Tongue (tissue), 2 donors: ENCODE measurements around the gene SLC6A6. TPM values are rescaled to one million over a fixed set of nuclear protein-coding genes. Genes with fewer than 3 reads are reported as not detected.
"Not testable (repeated sequence)": the region's sequence is repeated elsewhere in the genome, so short reads cannot be mapped to it uniquely, and the experiment has no call there.

Experiments
- DNase-seq: peaks from one replicate; pipeline ENCODE4 v3.0.0-alpha.2; 2015
- total RNA-seq: library from RNA; depleted of rRNA; stranded (reverse); fragments of >200 nt; gene quantifications from one replicate; pipeline ENCODE4 v1.2.3, GENCODE V29; 2014

SLC6A6 gene
- total RNA-seq, 1 donor from 2014 or later, result 19.8 TPM

DNA sequence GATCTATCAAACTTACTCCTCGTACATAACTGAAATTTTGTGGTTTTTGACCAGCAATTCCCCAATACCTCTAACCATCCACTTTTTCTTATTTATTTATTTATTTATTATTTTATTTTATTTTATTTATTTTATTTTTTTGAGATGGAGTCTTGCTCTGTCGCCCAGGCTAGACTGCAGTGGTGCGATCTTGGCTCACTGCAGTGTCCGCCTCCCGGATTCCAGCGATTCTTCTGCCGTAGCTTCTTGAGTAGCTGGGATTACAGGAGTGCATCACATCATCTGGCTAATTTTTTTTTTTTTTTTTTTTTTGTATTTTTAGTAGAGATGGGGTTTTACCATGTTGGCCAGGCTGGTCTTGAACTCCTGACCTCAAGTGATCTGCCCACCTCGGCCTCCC, 35.3 kb downstream of the SLC6A6 start:
- not testable (repeated sequence) for DNase-seq

DNA sequence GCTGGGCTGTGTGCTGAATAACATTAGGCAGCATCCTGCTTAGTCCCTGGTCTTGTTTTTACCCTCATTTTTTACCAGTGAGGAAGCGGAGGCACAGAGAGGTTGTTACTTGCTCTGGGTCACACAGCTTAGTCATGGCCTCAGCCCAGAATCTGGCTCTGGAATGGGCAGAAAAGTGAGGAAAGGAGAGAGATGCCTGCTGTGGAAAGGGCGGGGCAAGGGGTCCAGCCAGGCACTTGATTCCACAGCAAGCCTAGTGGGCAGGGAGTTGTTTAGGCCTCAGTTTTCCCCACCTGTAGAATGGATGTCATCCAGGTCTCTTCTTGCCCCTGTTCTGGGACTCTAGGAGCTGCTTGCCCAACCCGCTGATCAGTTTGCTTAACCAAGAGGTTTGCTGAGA, 35.9 kb downstream of the SLC6A6 start:
- DNase-seq, result no peak

DNA sequence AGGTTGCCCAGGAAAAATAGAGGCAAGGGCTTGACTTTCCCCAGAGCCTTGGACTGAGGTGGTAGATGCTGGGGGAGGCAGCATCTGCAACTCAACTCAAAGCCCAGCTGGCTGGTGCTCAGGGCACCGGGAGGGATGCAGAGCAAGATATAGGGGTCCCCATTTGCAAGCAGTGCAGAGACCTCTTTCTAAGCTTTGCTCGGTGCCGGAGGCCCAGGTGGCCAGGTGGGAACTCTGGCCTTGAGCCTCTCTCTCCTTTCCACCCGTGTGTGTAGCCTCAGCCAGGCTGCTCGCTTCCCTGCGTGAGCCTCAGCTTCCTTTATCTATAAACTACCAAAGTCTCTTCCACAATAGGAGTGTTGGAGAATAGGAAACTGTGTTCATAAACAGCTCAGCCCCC, 36.5 kb downstream of the SLC6A6 start:
- DNase-seq, result no peak

DNA sequence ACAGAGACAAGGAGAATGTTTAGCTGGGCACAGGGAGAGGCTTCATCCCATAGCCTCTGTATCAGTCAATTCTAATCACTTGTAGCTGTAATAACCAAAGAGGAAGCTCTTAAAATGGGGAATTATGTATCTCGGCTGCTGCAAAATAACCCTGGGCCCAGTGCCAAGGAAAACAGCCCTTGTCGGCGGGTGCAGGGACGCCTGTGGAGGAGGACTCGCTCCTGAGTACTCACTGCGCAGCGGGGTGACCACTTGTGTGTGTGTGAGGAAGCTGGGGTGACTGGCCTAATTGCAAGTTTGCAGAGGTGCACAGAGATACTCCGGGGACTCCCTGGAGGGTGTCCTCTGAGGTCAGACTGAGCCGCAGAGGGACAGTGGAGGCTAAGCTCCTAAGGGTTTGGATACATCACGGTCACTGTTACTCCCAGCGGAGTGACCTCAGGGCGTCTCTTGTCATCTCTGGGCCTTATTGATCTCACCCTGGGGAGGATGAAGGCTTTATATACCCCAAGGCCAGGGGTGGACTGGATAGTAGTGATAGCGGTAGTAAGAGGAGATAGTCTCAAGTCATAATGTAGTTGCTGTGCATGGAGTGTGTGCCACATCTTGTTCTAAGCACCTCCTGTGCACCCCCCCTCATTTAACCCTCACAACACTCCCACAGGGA, 37.2 kb downstream of the SLC6A6 start:
- DNase-seq, result peak; percentile 77

DNA sequence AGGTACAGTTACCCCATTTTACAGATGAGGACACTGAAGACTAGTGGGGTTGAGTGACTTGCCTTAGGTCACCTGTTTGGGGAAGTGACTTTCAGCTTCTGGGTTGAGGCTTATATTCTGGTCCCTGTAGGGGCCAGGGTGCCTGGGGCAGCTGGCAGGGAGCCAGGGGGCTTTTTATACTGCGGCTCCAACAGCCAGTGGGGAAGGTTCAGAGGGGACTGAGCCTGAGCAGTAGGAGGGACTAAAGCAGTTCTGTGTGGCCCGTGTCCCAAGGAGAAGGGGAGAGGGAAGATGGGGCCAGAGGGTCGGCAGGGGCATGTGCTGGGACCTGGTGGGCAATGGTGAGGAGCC, 37.7 kb downstream of the SLC6A6 start:
- DNase-seq, result no peak

DNA sequence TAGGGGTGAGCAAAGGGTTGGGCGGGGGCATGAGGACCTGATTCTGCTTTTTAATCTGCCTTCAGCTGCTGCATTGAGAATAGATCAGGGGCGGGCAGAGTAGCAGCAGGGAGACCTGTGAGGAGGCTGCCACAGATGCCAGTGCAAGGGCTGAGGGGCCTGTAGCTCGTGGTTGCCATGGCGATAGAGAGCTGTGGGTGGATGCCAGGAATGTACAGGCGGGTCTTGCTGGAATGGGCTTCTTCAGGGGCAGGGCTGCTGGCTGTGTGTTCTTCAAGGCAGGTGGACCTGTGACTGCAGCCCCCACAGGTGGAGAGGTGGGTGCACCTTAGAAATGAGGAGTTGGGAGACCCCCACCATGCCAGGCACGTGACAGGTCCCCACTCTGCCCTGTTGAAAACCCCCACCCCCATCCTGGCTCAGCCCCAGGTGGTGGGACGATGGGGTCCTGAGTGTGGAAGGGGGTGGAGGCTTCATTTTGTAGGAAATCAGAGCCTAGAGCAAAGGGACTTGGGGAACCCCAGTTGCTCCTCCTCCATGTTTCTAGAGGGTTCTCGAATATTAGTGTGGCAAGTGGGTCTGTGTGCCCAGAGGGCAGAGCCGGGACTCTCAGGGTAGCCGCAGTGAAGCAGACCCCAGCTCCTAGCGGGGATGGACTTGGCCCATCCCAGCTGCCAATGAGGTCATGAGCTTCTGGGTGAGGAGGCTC, 38.3 kb downstream of the SLC6A6 start:
- peak; percentile 85 for DNase-seq

DNA sequence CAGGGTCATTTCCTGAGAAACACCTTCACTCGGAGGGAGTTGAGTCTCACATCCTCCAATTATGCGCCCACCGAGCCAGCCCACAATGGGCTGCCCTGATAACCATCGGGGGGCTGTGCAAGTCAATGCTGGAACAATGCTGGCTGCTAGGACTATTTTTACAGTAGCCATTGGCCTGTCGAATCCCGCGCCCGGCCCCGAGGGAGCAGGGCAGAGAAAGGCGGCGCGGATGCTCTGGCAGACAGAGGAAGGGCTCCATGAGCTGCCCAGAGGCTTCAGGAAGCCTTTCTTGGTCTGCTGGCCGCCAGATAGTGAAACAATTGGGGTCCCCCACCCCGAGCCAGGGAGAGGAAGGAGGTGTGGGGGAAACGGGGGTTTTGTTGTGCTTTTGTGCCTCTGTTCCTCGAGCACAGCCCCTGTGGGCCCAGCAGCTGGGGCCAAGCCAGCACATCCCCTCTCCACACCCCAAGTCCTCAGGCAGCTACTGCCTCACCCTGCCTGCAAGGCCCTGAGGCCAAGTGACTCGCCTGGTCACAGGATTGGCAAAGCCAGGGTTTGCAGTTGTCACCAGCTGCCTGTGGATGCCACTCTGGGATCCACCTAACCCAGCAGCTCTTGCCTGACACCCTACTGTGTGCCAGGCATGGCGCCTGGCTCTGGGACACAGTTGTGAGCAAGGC, 39.0 kb downstream of the SLC6A6 start:
- no peak for DNase-seq

DNA sequence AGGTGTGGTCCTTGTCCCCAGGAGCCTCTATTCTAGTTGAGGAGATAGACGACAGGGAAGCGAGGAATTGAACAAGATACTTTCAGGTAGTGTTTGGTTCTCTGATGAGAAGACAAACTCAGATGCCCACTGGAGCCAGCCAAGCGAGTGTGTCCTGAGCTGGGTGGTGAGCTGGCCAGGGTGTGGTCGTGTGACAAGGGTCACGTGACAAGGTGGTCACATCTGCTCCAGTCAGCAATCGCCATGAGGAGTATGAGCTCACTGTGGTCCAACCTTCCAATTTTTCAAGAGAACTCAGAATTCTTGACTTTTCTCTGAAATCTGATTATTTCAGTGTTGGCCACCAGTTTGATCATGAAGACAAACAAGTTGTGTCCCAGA, 39.5 kb downstream of the SLC6A6 start:
- no peak for DNase-seq

DNA sequence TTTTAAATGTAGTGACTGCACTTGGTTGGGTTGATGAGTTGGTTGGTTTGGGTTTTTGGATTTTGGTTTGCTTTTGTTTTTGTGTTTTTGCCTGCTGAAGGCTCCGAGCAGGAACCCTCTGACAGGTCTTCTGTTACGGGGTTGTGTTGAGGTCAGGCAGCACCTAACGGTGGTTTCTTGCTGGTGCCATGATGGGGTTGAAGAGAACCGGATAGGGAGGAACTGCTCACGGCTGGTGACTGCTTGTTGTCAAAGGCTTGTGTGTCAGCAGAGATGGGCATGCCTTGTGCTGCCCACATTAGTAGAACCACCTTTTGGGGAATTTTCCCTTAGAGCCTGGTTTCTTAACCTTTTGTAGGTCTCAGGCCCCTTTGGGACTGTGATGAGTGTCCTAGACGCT, 42.0 kb downstream of the SLC6A6 start:
- no peak for DNase-seq

DNA sequence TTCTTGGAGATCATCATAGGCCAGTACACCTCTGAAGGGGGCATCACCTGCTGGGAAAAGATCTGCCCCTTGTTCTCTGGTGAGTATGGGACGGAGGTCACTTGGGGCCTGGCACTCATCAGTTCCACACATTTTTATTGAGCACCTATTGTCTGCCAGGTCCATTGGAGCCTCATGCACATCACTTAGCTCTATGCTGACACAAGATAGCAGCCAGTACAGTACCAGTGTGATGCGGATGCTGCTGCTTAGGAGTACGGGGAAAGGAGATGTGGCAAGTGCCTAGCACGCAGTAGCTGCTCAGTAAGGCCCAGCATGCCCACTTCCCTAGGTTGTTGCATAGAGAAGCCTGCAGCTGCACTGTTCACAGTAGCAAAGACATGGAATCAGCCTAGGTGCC, 43.4 kb downstream of the SLC6A6 start:
- no peak for DNase-seq

DNA sequence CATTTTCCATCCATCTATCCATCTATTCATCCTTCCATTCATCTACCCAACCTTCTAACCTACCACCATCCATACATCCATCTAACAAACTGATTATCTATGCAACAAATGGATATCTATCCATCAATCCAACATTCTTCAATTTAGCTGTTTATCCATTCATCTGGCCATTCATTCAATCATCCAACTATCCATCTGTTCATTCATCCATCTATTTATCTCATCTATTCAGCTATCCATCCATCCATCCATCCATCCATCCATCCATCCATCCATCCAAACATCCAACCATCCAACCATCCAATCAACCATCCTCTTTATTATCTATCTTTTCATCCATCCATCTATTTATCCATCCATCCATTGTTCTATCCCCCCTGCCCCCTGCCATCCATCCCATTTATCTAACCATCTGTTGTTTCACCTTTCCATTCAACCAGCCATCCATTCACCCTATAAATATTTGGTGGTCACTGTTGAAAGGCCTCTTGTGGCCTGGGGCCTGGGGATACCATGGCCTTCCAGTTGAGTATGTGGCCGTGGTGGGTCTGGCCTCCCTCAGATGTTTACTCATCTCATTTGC, 44.7 kb downstream of the SLC6A6 start:
- no peak for DNase-seq

DNA sequence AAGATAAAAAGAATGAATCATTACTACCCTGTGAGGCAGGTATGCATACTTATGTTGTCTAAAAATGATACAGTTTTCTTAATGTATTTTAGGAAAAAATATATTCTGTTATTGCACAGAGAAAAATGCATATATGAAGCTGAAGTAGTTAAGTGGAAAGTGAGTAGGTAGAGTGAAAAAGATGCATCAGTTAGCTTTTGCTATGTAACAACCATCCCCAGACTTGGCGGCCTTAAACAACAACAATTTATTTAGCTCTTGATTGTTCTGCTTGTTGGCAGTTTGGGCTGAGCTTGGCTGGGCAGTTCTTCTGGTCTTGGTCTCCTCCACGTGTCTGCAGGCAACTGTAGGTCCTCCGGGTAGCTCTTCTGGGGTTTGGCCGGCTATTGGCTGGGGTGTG, 45.7 kb downstream of the SLC6A6 start:
- no peak for DNase-seq

DNA sequence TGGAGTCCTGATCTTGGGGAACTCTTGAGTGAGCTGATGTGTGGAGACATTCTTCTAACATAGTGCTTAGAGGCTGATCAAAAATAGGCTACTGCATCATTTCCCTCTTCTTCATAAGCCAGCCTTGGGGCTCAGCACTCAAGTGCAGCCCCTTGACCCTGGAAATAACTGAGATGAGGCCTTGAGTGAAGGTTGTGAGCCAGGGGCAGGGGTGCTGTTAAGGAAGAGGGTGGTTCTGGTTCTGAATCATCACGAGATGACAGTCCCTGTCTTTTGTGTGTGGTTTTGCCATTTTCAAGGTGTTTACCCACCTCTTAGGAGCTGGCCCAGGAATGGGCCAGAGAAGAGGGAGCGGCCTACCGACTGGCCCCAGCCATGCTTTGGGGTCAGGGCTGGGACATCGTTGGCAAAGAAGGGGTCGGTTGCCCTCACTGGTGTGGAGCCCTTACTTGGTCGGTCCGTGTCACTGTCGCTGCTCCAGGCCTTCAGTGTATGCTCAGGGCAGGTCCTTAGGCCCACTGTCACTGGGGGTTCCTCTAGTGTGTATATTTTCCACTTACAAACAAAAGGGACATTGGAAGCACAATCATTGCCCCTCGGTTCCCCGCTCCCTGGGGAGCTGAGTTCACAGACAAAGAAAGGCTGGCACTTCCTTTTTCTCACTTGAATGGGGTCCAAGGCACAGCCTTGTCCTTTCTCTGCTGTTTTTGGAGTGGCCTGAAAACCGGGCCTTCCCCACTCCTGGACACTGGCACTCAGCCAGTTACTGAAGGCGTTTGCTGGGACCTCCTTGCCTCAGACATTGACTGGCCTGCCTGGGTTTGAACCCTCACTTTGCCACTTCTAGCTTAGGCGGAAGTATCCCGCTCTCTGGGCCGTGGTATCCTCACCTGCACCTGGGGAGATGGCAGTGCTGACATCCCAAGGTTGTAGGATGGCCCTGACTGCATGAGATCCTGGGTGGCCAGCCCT, 46.6 kb downstream of the SLC6A6 start:
- no peak for DNase-seq

DNA sequence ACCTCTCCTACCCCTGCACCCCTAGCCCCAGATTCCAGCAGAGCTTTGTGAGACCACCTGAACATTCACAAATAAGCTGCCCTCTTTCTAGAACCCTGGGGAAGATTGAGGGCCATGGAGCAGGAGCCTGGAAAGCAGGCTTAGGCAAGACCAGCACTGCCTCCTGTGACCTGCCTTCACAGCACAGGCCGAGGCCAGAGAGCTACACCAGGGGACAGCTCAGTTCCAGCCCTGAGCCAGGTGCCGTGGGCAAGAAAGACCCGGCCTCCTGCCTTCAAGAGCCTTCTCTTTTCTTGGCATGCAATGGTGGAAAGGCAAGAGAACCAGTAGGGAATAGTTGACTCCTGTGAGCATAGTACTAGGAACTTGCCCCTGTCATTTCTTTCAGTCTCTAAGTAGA, 48.1 kb downstream of the SLC6A6 start:
- DNase-seq, result no peak

DNA sequence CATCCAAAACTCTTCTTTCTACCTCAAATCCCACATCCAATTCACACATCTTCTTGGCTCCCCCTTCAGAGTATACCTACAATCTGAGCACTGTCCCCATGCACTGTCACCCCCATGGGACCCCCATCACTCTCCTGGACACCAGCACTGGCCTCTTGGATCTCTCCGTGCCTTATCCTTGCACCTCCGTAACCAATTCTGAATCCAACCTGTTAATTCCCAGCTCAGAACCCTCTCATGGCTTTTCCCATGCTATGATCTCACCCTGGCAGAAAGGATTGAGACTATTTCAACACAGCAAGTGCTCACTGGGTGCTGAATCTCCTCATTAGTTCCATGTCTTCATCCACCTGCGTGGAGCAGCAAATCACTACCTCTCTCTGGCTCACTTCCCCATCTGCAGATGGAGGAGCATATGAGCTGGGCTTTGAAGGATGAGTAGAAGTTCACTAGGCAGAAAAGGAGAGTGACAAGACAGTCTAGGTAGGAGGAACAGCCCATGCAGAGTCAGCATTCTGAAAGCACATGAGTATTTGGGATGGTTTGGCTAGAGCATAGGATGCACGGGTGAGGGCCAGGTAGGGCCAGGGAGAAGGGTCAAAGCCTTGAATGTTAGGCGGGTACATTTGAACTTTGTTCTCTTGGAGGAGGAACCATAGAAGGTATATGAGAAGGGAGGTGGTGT, 48.7 kb downstream of the SLC6A6 start:
- DNase-seq, result no peak

DNA sequence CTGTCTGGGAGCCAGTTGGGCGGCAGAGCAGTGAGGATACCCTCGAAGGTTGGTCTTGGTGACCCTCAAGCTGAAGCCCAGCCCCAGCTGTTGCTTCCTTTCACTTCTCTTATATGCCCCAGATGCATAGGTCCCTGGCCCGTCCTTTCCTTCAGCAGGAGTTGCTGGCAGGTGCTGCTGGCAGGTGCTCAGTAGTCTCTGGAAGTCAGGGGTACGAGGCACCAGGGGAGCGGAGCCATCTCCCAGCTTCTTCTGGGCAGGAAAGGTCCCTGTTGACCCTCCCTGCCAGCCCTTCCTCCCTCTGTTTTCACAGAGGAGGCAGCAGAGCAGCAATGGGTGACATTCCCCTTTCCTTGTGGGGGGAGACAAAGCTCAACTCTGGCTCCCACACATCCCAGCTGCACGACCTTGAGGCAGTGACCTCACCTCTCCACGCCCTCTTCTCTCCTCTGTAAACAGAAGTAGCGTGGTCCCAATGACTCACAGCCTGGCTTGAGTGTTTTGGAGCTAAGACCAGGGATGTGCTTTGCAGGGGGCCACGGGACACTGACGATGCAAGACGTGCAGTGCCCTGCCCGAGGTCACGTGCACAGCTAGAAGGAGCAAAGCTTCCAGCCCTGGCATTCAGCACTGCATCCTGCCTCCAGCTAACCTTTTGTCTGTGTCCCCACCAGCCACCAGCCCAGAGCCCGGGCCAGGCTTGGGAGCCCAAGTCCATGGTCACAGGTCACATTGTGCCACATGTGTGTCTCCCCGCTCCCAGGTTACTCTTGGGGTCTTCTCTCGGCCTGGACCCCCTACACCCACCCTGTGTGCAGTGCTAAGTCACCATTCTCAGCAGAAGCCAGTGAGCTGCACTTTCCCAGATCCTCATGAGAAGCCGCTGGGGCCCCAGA, 49.7 kb downstream of the SLC6A6 start:
- peak; percentile 60 for DNase-seq

DNA sequence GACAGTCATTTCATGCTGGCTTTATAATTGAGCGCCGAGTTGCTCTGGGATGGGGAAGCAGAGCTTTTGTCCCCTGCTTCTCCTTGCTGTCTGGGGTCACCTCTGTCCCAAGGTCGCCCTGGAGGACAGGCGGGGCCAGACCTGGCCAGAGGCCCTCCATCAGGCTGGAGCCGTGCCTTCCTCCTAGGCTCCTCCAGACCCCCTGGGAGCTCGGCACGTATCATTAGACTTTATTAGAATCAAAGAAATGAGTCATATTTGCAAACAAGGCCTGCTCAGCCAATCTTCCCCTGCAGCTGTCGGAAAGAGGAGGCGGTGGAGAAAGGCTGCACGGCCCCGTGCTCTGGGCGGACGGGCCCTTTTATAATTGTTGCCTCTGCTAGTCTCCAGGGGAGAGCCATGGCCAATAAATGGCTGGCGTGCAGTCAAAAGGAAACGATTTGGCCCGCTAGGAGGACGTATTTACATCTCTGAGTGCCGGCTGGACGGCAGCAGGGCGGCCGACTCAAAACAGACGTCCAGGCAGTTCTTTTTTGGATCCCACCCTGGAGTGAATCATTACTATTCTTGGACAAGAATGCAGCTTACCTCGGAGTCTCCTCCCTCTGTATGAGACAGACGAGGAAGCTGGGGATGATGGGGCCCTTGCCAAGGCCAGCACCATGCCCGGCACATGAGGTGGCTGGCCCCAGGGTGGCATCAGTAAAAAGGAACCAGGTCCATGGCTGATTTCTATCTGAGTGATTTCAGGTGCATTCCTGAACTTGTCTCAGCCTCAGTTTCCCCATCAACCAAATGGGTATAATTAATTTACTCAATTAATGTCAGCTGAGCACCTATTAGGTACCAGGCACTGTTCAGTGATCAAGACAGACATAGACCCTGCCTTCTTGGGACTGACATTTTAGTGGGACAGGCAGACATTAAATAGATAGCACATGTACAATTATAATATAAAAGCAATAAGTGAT, 50.6 kb downstream of the SLC6A6 start:
- peak; percentile 99 for DNase-seq

DNA sequence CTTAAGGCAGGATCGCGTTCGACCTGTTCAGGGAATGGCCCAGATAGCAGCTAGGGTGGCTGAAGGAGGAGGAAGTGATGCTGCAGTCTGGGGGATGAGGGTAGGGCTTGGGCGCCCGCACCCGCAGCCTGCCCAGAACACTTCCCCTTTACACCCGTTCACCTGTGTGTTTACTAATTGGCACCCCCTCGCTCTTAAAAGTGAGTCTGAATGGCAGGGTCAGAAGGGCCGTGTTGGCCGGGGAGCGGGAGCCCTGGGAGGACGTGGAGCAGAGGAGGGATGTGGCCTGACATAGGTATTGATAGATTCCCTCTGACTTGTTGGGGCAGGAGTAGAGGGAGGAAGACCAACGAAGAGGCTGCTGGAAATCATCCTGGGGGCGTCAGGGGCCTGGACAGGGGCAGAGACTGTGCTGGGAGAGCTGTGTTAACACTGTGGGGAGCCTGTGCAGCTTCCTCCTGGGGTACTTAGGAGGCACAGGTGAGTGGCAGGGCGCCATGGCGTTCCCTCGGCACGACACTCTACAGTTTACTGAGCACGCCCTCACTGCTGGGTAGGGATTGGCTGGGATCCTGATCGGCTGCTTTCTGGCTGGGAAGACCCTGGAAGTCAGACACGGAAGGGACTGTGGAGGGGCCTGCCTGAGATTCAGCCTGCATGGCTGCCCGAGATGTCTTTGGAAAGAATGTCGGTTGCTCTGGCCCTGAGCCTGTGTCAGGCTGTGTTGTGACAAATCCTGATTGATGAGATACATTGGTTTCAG, 51.7 kb downstream of the SLC6A6 start:
- peak; percentile 69 for DNase-seq
